Hepatocyte (in vitro differentiated cells): Measurements from ENCODE around the gene NOMO2.
"Not testable (repeated sequence)": the region's sequence is repeated elsewhere in the genome, so short reads cannot be mapped to it uniquely, and the experiment has no call there.

ENCODE experiments used
- CTCF ChIP-seq: fragments of 200-600 bp; sonication (generic); IDR thresholded peaks from 2 replicates; pipeline ENCODE4 v1.5.1; 2016; ENCODE audit warnings: antibody characterized with exemption, mild to moderate bottlenecking; ENCODE audit not compliant: poor library complexity
- EZH2 ChIP-seq: fragments of 200-600 bp; sonication (generic); IDR thresholded peaks from 2 replicates; pipeline ENCODE4 v1.6.1; 2016; ENCODE audit warnings: antibody characterized with exemption, mild to moderate bottlenecking, borderline replicate concordance
- EZH2phosphoT487 ChIP-seq: fragments of 200-600 bp; sonication (generic); IDR thresholded peaks from one replicate; pipeline ENCODE4 v1.6.1; 2018; ENCODE audit warnings: antibody characterized with exemption, mild to moderate bottlenecking, low read depth, moderate library complexity; ENCODE audit not compliant: unreplicated experiment, severe bottlenecking

- not testable (repeated sequence) for TF ChIP-seq CTCF, EZH2, EZH2phosphoT487
Observed at GRCh38 chr16:18544232-18545081, 17.4 kb downstream of the NOMO2 start.
